HG03139 (cell line): ENCODE data around the gene L3MBTL4.
"Not testable (repeated sequence)": the region's sequence is repeated elsewhere in the genome, so short reads cannot be mapped to it uniquely, and the experiment has no call there.

Experiments
- ATAC-seq: cut with Tn5 transposase; IDR thresholded peaks from one replicate; pipeline ENCODE4 v1.9.1; 2021; ENCODE audit not compliant: unreplicated experiment

L3MBTL4 gene

DNA sequence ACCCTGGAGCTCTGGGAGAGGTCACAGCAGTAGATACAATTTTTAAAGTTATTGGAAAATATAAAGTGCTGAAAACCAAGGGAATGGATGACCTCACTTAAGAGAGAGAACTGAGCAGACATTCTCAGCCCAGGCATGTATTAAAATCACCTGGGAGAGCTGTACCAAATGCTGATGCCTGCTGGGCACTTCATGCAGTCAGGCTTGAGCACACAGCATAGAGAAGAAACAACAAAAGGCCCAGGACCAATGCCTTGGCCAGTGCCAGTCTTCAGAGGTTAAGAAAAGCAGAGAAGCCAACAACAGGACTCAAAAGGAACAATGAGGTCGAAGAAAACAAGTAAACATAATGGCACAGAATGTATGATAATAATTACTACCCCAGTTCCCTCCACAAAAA is 211.8 kb downstream of the L3MBTL4 start:
- no peak for ATAC-seq

DNA sequence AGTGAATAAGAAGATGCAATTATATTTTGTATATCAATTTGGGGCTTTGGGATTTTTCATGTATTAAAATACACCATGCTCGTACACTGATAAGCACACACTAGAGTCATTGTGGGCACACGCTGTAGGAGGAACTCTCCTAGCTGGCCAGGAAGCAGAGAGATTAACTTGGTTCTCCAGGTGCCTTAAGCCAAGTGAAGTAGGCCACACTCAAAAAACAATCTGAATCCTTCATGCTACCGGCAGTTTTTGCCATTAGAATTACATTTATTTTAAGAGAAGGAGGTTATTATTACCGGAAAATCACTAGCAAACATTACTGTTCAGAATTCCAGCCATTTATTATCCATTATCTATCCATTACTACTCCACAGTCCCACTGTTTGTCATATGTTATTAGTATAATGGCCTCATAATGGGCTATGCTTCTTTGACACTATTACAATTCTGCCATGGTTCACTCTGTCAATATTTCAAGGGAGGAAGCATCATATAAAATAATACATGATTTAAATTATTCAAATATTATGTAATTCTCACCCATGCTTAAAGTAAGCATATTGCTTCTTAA is 214.4 kb downstream of the L3MBTL4 start:
- no peak for ATAC-seq

DNA sequence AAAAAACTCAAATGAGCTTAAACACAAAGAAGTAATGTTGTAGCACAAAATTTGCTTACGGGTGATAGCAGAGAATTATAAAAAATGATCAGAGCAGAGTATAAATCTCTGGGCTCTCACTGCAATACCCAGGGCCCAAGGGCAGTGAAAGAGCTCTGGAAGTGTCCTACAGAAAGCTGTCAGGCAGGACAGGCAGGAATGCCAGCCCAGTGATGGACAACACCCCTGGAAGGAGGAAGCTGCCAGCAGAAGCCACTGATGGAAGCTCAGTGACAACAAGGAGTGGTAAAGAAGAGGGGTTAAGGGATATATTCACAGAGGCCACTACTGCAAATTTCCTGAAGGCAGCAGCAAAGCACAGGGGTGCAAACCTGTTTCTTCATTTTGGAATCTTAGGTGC is 214.9 kb downstream of the L3MBTL4 start:
- no peak for ATAC-seq

DNA sequence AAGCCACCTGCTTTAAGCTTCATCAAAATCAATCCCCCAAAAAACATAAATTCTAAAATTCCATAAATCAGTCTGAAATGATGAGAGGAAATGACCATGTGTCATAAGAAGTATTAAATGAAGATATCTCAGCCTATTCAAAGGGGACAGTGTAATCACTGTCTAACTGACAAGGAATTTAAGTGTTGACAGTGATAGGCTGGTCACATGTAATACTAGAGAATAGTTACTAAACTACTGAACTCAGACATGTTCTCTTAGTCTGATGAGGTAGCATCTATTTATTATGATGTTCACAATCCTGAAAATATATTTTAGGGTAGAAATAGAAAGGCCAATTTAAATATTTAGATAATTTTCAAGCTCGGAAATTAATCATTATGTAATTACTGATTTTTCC is 216.1 kb downstream of the L3MBTL4 start:
- no peak for ATAC-seq

DNA sequence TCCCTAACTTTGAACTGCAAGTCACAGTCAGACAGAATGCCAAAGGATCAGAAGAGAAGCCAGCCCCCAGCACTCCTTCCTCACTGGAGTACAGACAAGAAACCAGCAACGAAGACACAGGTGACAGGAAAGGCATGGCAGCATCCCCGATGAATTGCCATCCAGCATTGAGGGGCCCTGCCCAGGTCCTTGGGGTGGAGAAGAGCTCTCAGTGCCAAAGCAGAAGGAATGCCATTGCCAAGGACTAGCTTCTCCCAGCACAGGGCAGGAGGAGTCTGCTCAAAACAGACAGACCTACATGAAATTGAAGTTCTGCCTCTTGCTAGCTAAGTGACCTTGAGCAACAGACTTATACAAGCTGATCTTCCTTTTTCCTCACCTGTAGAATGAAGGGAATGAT is 220.1 kb downstream of the L3MBTL4 start:
- no peak for ATAC-seq

DNA sequence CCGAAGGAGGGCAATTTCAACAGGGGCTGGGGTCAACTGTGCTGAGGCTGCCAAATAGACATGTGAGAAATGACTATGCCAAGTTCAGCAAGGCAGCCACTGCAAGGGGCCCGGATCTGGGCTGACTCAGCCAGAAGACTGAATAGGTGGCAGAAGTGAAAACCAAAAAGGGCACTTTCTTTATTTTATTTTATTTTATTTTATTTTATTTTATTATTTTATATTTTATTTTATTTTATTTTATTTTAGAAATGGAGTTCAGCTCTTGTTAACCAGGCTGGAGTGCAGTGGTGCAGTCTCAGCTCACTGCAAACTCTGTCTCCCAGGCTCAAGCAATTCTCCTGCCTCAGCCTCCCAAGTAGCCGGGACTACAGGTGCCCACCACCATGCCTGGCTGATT is 228.9 kb downstream of the L3MBTL4 start:
- ATAC-seq, result not testable (repeated sequence)

DNA sequence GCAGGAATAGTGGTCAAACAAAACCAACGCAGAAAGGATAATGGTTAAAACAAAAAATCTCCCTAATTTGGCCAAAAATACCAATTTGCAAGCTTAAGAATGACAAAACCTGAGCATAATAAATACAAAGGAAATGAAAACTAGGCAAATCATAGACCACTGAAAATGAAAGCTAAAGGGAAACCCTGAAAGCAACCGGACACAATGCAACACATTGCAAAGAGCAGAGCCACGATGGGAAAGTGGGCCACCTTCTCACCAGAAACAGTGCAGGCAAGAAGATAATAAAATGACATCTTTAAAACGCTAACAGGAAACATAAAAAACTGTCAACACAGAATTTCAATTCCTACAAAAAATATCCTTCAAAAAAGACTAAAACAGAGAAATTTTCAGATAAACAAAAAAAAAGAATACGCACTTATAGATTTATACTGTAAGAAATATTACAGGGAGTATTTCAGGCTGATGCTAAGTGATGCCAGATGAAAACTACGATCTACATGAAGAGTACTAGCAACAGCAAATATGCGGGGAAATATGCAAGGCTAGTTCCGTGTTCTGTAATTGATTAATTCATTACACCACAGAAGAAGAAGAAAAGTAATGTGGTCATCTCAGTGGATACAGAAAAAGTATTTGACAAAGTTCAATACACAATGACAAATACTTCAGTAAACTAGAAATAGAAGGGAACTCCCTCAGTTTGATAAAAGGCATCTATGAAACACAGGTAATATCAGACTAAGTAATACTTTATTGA is 239.5 kb downstream of the L3MBTL4 start:
- ATAC-seq, result no peak

DNA sequence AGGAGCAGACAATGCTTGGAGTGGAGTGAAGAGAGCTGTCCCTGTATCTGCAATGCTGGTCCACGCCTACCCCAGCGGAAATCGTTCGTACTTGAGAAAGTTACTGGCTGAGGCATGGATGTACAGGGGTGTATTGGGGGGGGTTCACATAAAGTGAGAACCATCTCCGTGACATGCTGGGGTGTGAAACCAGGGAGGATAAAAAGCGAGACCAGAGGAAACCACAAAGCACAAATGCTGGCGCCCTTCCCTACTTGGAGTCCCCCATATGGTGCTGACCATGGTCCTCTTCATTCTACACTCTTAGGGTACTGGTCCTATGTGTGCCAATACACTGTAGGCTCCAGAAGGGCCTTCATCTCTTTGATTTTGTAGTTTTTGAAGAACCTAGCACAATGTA is 244.1 kb downstream of the L3MBTL4 start:
- ATAC-seq, result no peak

DNA sequence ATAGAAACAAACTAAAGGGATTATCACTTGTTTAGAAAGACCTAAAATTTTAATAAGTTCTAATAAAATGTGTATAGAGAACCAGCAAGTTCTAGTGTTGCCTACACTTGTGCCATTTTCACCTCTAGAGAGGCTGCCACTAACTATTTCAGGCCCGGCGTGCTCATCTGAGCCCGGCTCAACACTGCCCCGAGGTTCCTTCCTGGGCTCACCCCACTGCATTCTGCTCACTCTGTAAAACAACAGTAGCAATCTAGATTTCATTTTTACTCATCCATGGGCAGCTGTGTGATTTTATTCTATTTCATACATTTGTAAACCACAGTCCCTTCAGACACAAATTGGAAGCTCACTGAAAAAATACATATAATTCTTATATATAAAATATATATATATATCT is 253.2 kb downstream of the L3MBTL4 start:
- ATAC-seq, result no peak

DNA sequence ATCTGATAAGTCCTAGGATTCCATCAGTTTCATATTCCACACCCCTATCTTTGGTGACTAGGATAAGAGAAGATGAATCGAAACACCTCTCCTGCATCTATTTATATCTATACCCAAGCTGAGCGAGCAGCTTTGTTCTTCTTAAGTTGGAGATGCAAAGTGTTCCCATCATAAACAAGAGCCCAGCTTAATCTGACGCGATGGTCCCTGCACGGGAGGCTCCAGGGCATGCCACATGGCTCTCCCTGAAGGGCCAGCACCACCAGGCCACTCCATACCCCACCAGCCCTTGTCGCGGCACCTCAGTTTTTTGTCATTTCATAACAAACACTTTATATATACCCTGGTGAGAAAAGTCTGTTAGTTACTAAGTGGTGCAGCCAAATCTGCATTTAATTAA is 255.3 kb downstream of the L3MBTL4 start:
- no peak for ATAC-seq

DNA sequence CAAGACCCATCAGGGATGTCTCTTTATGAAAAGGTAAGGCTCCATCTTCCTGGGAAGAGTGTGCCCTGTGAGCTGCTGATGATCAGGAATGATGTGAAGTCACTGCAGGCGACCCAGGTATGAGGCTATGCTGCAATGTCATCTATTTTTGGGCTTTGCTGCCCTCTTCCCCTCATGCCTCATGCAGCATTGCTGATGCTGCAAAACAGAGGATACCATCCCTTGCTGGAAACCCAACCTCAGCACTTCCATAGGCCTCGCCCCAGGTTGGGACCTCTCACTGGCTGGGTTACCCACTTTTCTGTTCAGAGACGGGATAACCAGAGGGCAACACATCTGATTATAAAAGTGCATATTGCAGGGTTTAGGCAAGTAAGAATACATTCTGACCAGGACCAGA is 255.8 kb downstream of the L3MBTL4 start:
- ATAC-seq, result no peak

DNA sequence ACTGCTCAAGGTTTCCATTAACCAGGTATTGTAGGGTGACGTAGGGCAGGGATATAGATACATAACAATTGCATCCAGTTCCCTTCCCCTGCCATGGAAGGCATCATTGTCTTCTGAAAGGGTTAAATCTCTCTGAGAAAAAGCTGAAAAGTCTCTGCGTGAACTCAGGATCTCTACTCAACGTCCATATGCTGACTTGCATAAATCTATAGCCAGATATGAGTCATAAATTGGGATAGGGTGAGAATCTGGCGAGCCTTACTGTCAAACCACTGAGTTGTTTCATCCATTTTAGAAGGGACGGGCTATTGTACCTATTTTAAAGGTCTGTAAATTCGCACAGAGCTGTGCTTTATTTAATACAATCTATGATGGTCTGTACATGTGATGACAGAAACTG is 258.3 kb downstream of the L3MBTL4 start:
- no peak for ATAC-seq

DNA sequence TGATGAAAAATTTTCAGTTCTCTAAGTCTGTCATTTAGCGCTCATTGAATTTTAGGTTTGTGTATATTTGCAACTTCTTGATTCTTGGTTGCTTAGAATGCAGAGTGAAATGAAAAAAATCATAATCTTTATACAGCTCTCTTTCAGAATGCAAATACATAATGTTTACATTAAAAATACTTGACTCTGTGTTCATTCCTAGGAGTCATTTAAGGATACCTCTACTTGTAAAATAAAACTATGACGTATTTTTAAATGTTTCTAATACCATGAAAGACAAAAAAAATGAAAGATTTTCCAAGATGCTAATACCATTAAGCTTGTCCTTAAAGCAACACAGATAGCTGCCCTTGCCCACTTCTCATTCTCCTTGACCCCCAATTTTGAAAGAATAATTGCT is 259.0 kb downstream of the L3MBTL4 start:
- ATAC-seq, result no peak

DNA sequence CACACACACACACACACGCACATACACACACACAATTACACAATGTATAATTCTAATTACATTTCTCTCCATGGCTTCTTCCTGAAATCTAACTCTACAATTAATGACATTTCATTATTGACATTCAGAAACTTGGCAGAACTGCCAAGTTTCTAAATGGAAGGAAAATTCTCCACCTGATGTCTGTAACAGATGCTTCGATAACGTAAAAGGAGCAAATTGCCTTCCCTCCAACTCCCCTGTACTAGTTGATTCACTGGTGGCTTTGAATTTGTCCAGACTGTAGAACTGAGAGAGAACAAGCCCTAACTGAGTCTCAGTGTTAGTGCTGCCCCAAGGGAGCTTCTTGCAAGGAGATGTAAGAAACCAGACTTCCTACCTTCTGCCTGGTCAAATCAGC is 264.3 kb downstream of the L3MBTL4 start:
- no peak for ATAC-seq

DNA sequence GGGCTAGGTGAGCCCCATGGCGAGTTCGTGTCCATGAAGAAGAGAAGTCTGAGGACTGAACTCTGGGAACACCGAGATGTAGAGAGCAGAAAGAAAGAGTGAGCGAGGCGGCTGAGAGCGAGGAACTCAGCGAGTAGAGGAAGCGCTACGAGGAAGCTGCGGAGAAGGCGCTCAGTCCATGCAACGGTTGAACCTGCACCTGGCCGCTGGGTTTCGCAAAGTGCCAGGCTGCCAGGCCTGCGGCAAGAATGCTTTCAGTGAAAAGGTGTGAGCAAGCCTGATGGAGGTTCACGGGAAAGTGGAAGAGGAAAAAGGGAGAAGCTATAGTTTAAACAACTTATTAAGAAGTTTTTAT is 268.4 kb downstream of the L3MBTL4 start:
- no peak for ATAC-seq

DNA sequence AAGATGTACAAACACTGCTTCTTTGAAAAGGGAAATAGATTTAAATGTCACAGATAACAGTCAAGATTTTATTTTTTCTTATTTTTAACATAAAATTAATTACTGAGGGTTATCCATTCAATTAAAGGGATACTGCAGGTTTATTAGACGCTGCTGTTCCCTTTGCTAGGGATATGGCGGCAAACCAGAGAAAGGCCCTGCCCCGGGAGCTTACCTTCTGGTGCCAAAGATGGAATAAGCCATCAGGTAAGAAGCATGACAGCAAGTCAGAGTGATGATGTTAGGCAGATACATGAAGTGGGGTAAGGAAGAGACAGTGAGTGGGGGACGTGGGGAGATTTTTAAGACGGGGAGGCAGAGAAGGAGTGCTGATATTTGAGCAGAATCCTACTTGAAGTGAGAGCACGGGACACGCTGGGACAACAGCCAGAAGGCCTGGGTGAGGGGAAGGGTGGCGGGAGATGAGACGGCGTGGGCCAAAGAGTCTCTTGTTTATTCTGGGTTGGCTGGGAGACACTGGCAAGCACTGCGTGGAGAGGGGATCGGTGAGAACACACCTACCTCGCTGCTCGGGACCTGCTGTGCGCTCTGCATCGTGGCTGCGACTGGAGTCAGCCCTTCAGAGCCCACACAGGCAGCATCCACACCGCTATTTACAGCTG is 268.9 kb downstream of the L3MBTL4 start:
- ATAC-seq, result no peak

DNA sequence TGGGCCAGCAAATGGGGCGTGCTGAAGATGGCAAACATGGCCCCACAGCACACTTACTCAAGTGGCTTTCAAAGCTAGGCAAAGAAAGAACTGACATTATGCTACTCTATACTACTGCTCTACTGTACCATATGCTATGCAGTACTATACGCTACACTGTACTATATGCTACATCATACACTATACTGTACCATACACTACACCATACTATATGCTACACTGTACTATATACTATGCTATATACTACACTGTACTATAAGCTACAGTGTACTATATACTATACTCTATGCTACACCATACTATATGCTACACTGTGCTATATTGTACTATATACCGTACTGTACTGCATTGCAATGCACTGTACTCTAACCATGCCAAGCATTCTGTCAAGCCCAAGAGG is 275.7 kb downstream of the L3MBTL4 start:
- no peak for ATAC-seq

DNA sequence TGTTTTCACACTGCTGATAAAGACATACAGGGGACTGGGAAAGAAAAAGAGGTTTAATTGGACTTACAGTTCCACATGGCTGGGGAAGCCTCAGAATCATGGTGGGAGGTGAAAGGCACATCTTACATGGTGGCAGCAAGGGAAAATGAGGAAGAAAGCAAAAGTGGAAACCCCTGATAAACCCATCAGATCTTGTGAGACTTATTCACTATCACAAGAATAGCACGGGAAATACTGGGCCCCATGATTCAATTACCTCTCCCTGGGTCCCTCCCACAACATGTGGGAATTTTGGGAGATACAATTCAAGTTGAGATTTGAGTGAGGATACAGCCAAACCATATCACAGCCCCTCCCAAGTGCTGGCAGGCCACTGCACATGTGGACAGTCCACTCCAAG is 278.8 kb downstream of the L3MBTL4 start:
- not testable (repeated sequence) for ATAC-seq

DNA sequence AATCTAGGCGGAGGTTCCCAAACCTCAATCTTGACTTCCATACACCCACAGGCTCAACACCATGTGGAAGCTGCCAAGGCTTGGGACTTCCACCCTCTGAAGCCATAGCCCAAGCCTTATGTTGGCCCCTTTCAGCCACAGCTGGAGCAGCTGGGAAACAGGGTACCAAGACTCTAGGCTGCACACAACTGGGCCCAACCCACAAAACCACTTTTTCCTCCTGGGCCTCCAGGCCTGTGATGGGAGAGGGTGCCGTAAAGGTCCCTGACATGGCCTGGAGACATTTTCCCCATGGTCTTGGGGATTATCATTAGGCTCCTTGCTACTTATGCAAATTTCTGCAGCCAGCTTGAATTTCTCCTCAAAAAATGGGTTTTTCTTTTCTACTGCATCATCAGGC is 279.7 kb downstream of the L3MBTL4 start:
- ATAC-seq, result not testable (repeated sequence)

DNA sequence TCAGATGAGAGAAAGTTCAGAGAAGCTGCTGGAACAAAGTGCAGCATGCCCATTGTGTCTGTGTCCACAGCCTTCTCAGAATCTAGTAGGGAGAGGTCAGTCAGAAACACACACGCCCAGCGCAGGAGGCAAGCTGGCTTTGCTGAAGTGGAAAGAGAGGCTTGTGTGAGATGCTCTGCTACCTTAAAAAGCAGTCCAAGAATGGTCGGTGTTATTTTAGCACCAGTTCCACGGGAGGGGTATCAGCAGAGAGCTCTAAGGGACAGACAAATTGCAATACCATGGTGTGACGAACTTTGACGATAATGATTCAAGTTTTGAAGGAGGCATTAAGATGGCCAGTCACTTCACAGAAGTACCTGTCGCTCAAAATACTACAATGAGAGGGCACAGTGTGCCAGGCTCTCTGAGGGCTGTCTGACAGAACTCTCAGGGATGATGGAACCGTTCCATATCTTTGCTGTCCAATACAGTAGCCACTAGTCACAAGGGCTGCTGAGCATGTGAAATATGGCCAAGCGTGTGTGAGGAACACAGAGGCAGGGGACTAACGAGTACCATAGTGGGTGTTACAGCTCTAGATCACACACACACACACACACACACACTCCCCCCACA is 281.9 kb downstream of the L3MBTL4 start:
- ATAC-seq, result no peak

DNA sequence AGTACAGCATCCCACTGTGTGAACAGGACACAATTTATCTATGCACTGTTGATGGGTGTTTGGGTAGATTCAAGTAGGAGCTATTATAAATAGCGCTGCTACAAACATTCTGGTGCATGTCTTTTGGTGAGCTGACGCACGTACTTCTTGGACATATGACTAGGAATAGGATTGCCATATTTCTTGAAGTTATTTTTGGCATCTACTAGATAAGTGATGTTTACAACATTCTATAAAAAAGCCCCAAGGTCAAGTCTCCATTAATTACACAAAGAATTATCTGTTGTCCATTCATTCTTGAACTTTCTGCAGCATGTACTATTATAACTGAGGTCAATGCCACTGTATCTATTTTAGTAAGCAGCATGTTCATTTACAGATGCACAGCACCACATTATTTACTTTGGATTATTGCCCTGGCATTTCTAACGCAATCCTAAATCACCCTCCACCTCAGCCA is 293.9 kb downstream of the L3MBTL4 start:
- ATAC-seq, result no peak

DNA sequence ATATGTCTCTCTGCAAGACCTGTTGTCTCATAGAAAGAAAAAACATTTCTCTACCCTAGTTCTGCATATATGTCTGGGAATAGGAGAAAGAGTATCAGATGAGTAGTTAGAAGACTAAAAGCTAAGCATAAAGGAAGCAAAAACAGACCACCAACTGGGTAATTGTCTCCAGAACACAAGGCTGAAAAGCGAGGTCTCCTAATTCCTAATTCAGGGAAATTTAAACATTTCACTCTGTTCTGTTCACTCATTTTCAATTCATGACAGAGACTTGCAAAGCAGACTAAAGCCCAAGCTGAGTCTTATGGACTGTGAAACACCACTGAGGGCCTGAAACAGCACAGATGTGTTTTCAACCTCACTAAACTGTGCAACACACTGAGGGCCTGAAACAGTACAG is 294.9 kb downstream of the L3MBTL4 start:
- no peak for ATAC-seq
